ENCODE data around the gene BHMT.

DNA sequence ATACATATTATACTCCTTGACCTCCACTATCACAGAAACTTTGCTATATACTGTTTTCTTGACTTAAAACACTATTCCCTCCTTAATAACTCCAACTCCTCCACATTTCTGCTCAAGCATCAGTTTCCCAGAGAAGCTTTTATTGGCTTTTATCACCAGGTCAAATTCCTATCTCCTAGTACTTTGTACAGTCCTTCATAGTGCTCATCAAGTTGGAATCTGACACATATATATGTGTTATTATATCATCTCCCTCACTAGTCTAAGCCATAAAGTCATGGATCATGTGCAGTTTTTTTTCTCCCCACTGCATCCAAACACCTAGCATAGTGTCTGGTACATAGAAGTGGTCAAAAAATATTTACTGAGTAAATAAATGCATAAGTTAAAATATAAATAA is 59.1 kb downstream of the BHMT start:
- TF ChIP-seq, protein P1, sequence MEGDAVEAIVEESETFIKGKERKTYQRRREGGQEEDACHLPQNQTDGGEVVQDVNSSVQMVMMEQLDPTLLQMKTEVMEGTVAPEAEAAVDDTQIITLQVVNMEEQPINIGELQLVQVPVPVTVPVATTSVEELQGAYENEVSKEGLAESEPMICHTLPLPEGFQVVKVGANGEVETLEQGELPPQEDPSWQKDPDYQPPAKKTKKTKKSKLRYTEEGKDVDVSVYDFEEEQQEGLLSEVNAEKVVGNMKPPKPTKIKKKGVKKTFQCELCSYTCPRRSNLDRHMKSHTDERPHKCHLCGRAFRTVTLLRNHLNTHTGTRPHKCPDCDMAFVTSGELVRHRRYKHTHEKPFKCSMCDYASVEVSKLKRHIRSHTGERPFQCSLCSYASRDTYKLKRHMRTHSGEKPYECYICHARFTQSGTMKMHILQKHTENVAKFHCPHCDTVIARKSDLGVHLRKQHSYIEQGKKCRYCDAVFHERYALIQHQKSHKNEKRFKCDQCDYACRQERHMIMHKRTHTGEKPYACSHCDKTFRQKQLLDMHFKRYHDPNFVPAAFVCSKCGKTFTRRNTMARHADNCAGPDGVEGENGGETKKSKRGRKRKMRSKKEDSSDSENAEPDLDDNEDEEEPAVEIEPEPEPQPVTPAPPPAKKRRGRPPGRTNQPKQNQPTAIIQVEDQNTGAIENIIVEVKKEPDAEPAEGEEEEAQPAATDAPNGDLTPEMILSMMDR (conservative IDR thresholded peaks at IDR 0.05; ENCODE audit: low read length), result no peak
- TF ChIP-seq EZH2phosphoT487 (IDR thresholded peaks at IDR 0.05; ENCODE audit: borderline replicate concordance, low read depth, low read length), result no peak
